ENCODE data around the gene SMAD5.

Gene SMAD5

DNA sequence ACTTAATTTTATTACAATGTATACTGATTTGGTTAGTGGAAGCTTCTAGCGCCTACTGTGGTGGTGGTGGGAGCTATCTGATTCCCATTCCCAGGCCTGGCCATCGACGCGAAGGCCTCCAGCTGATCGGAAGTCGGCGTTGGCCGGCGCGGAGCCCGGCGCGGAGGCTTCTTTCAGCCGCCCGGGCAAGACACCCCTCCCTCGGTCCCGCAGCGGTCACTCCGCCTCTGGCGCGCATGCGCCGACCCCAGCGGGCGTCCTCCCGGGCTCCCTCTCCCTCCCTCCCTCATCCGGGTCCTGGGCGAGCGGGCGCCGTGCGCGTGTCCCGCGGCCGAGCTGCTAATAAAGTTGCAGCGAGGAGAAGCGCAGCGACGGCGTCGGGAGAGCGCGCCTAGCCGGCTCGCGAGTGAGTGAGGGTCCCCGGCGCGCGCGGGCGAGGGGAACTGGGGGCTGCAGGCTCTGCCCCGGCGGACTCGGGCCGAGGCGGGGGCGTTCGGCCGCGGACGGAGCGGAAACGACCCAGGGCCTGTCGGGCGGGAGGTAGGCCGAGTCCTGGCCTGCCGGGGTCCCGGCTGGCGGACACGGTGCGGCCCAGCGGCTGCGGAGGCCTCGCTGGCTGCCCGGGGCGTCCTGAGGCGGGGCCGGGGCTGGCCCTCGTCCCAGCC is at the start of gene SMAD5:
Gene SMAD5, plus strand, starts transcription at position 289 of the 665 bp plus-strand sequence. CDS start 20,916 bp downstream, outside the sequence.
- H3K4me1 ChIP-seq (ENCODE audit: control insufficient read depth in 1 of 2, insufficient read depth in 2 of 2, low read length in 2 of 2) = peaks cover 8 to 21% of the 10 kb centered on the region in 2 donors
- H3K4me3 ChIP-seq (ENCODE audit: low read depth in 1 of 2, low read length in 2 of 2) = peak within 1 kb of the TSS; percentile 90 to 96
- no peaks in the 10 kb centered on the region for H3K27me3 ChIP-seq (ENCODE audit: low read depth, low read length)
- H3K9me3 ChIP-seq (ENCODE audit: control insufficient read depth in 1 of 2, low read length in 2 of 2) = no peaks in the 10 kb centered on the region
- H3K27ac ChIP-seq (ENCODE audit: low read length) = peak within 1 kb of the TSS; percentile 81
- peaks cover 0 to 6% of the 10 kb centered on the region in 2 donors for H3K36me3 ChIP-seq (ENCODE audit: control insufficient read depth in 1 of 2, insufficient read depth in 2 of 2, low read length in 2 of 2)

DNA sequence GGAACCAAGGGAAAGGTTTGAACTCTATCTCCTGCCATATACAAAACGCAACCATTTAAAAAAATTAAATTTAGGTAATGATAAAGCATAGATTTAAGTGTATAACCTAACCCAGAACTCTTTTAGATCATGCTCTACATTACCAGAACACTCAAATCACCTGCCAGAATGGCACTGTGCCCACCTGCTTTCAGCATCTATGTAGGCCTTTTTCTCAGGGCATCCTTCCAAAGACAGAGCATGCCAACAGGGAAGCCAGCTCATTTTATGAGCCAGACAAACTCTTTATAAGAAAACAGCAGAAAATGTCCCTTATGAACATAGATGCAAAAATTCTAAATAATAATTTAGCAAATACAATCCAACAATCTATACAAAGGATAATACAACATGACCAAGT is 47.9 kb upstream of the SMAD5 start:
- H3K36me3 ChIP-seq (ENCODE audit: control insufficient read depth in 1 of 2, insufficient read depth in 2 of 2, low read length in 2 of 2) = no peaks in the 10 kb centered on the region
- no peaks in the 10 kb centered on the region for H3K9me3 ChIP-seq (ENCODE audit: control insufficient read depth in 1 of 2, low read length in 2 of 2)
- H3K27me3 ChIP-seq (ENCODE audit: low read depth, low read length) = no peaks in the 10 kb centered on the region
- H3K4me1 ChIP-seq (ENCODE audit: control insufficient read depth in 1 of 2, insufficient read depth in 2 of 2, low read length in 2 of 2) = peaks cover 13 to 23% of the 10 kb centered on the region in 2 donors
- H3K27ac ChIP-seq (ENCODE audit: low read length) = no peak overlapping the region
- no peak overlapping the region for H3K4me3 ChIP-seq (ENCODE audit: low read depth in 1 of 2, low read length in 2 of 2)

DNA sequence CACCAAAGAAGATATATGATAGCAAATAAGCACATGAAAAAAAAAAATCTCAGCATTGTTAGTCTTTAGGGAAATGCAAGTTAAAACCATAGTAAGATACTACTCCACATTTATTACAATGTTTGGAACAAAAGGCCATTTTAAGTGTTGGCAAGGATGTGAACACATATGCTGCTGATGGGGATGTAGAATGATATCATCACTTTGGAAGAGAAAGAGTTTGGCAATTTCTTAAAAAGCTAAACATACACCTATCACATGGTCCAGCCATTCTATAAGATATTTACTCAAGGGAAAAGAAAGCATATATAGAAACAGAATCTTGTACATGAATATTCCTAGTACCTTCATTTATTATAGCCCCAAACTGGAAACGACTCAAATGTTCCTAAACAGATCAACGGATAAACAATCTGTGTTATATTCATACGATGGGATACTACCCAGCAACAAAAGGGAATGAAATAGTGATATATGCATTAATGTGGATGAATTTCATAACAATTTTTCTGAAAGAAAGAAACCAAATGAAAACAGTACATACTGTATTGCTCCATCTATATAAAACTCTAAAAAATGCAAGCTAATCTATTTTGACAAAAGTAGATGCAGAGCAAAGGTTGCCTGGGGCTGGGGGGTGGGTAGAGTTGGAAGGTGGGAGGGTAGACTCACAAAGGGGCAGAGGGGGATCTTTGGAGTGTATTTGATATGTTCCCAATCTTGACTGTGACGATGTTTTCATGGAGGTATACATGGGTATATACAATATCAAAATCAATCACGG is 45.7 kb upstream of the SMAD5 start:
- Histone ChIP-seq H3K4me3 (ENCODE audit: low read depth in 1 of 2, low read length in 2 of 2) (no peak overlapping the region), H3K27me3 (ENCODE audit: low read depth, low read length) (no peaks in the 10 kb centered on the region), H3K36me3 (ENCODE audit: control insufficient read depth in 1 of 2, insufficient read depth in 2 of 2, low read length in 2 of 2) (no peaks in the 10 kb centered on the region), H3K4me1 (ENCODE audit: control insufficient read depth in 1 of 2, insufficient read depth in 2 of 2, low read length in 2 of 2) (peaks cover 10 to 16% of the 10 kb centered on the region in 2 donors), H3K9me3 (ENCODE audit: control insufficient read depth in 1 of 2, low read length in 2 of 2) (no peaks in the 10 kb centered on the region), H3K27ac (ENCODE audit: low read length) (no peak overlapping the region)

DNA sequence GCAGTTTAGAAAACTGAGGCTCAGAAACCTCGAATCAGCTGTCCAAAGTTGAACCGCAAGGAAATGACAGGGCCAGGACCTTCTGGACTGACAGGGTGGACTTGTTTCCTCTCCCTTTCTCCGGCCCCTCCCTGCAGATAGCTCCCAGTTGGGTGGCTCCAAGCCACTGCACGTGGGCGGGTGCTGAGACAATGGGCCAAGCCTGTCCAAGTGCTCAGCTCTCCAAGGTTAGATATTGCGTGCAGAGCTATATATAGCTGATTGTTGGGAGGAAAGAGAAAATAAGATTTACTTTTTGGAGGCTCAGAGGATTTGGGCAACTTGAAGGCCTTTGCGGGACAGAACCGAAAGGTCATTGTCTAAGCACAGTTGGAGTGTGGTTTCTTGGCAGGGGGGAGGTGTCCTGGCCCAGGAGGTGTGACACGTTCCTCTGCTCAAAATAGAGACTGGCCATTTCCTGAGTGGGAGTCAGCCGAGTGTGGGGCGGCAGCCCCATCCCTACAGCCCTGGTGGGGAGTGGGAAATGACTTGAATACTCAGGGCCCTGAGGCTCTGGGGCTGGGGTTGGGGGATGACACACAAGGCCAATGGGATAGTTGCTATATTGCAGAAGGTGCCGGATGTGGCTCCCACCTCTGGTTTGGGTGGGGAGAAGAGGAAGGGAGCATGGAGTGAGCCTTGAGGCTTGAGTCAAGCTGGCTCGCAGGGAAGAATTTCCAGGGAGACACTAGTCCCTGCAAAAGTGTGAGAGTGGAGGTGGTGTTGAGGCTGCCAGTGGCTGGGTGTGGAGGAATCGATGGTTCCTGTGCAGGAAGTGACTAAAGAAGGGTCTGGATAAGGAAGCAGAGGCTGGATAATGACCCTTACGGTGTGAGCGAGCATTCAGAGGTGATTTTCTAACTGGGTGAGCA is 44.4 kb upstream of the SMAD5 start:
- H3K4me3 ChIP-seq (ENCODE audit: low read depth in 1 of 2, low read length in 2 of 2) = no peak overlapping the region
- no peaks in the 10 kb centered on the region for H3K9me3 ChIP-seq (ENCODE audit: control insufficient read depth in 1 of 2, low read length in 2 of 2)
- peak overlapping the region; percentile 24 for H3K27ac ChIP-seq (ENCODE audit: low read length)
- peaks cover 7 to 12% of the 10 kb centered on the region in 2 donors for H3K4me1 ChIP-seq (ENCODE audit: control insufficient read depth in 1 of 2, insufficient read depth in 2 of 2, low read length in 2 of 2)
- no peaks in the 10 kb centered on the region for H3K27me3 ChIP-seq (ENCODE audit: low read depth, low read length)
- no peaks in the 10 kb centered on the region for H3K36me3 ChIP-seq (ENCODE audit: control insufficient read depth in 1 of 2, insufficient read depth in 2 of 2, low read length in 2 of 2)

DNA sequence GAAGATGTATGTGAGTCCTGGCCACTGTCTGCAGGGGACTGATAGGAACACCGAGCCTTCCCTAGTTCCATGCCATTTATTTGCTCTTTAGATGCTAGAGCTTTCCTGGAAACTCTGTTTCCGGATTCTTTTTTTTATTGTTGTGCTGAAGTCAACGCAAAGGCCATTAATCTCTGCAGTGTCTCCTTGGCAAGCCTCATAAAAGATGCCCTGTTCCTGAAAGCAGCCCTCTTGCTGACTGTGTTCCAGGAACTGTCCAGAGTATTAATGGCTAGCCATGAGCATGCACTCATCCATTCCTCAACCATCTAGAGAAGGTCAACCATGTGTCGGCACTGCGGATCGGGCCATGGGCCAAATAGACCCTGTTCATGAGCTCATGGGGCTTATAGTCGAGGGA is 42.9 kb upstream of the SMAD5 start:
- H3K4me3 ChIP-seq (ENCODE audit: low read depth in 1 of 2, low read length in 2 of 2) = no peak overlapping the region
- peaks cover 7 to 12% of the 10 kb centered on the region in 2 donors for H3K4me1 ChIP-seq (ENCODE audit: control insufficient read depth in 1 of 2, insufficient read depth in 2 of 2, low read length in 2 of 2)
- H3K27ac ChIP-seq (ENCODE audit: low read length) = peak overlapping the region; percentile 65
- no peaks in the 10 kb centered on the region for H3K27me3 ChIP-seq (ENCODE audit: low read depth, low read length)
- H3K9me3 ChIP-seq (ENCODE audit: control insufficient read depth in 1 of 2, low read length in 2 of 2) = no peaks in the 10 kb centered on the region
- H3K36me3 ChIP-seq (ENCODE audit: control insufficient read depth in 1 of 2, insufficient read depth in 2 of 2, low read length in 2 of 2) = no peaks in the 10 kb centered on the region

DNA sequence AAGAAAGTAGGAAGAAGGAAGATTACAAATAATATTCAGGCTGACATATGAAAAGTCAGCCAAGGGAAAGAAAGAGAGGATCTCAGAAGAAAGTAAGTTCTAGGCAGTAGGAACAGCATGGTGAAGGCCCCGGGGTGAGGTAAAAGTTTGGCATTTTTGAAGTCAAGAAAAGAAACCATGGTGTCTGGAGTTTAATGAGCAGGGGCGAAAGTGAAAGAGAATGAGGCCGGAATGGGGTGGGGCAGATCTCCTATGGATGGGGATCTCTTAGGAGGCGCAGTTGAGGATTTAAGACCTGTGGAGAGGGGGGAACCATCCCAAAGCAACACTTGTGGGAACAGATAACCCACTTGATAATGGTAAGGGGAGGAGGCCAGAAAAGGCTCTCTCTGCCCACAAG is 42.3 kb upstream of the SMAD5 start:
- H3K27ac ChIP-seq (ENCODE audit: low read length) = peak overlapping the region; percentile 65

DNA sequence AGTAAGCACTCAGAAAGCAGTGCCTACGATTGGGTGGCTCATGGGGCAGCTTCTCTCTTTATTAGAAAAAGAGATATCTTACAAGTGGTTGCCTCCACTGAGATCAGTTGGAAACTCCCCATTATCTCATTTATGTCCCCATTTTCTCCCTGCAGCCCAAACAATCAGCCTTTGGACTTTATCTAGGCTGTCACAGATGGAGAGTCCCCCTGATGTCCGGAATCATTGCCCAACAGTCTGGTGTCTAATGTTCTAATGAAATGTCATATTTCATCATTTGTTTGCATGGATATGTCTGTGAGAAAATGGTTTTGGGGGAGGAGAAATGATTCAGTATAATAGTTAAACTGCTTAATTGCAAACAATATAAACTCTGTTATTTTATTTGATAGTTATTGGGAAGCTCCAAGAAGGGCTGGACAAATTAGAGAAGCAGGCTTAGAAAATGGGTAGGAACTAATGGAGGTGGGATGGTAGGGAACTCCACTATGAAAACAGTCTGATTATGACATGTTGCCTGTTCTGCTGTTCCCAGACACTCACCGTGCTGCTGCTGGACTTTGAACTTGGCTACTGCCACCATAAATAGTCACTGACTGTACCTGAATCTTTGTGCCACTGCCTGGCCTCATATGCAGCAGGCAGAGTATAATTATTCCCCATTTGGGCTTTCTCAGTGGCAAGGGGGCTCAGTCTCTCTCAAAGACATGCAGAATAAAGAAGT is 38.3 kb upstream of the SMAD5 start:
- Histone ChIP-seq H3K4me1 (ENCODE audit: control insufficient read depth in 1 of 2, insufficient read depth in 2 of 2, low read length in 2 of 2) (peaks cover 0 to 5% of the 10 kb centered on the region in 2 donors), H3K27ac (ENCODE audit: low read length) (no peak overlapping the region), H3K4me3 (ENCODE audit: low read depth in 1 of 2, low read length in 2 of 2) (no peak overlapping the region), H3K36me3 (ENCODE audit: control insufficient read depth in 1 of 2, insufficient read depth in 2 of 2, low read length in 2 of 2) (no peaks in the 10 kb centered on the region), H3K27me3 (ENCODE audit: low read depth, low read length) (peaks cover 3% of the 10 kb centered on the region), H3K9me3 (ENCODE audit: control insufficient read depth in 1 of 2, low read length in 2 of 2) (no peaks in the 10 kb centered on the region)

More for the DNA sequence above, 42.3 kb upstream of the SMAD5 start:
- Histone ChIP-seq H3K9me3 (ENCODE audit: control insufficient read depth in 1 of 2, low read length in 2 of 2) (no peaks in the 10 kb centered on the region), H3K36me3 (ENCODE audit: control insufficient read depth in 1 of 2, insufficient read depth in 2 of 2, low read length in 2 of 2) (no peaks in the 10 kb centered on the region), H3K4me1 (ENCODE audit: control insufficient read depth in 1 of 2, insufficient read depth in 2 of 2, low read length in 2 of 2) (peaks cover 7 to 12% of the 10 kb centered on the region in 2 donors), H3K27me3 (ENCODE audit: low read depth, low read length) (no peaks in the 10 kb centered on the region), H3K4me3 (ENCODE audit: low read depth in 1 of 2, low read length in 2 of 2) (no peak overlapping the region)

DNA sequence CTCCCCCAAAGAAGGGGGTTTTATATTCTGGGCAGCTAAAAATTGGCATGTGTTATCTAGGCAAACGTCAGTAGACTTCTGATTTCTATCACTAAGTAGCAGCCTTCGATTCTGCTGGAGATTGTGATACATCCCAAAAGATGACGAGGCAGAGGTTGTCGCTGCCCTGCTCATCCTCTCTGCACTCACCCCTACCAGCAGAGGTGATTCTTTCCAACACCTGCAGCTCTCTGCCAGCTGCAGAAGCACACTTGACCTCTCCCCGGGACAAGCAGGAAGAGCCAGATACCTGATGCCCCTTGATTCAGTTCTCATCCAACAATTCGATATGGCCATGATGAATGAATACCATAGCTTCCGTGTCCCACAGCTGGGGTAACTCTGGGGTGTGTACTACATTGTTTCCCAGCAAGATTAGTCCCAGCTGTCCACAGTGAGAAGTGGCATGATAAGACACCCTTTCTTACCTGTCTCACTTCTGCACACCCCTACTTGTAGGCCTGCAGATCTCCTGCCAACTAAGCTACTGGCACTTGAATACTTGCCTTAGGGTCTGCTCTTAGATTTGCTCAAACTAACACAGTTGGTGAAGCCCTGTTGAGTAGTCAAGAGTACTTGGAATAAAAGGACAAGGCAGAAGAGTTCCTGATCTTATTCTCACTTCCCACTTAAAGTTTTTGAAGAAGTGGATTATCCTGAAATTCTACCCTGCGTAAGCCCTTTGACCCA is 37.6 kb upstream of the SMAD5 start:
- H3K4me1 ChIP-seq (ENCODE audit: control insufficient read depth in 1 of 2, insufficient read depth in 2 of 2, low read length in 2 of 2) = no peaks in the 10 kb centered on the region
- no peaks in the 10 kb centered on the region for H3K9me3 ChIP-seq (ENCODE audit: control insufficient read depth in 1 of 2, low read length in 2 of 2)
- peaks cover 3% of the 10 kb centered on the region for H3K27me3 ChIP-seq (ENCODE audit: low read depth, low read length)
- no peak overlapping the region for H3K27ac ChIP-seq (ENCODE audit: low read length)
- no peak overlapping the region for H3K4me3 ChIP-seq (ENCODE audit: low read depth in 1 of 2, low read length in 2 of 2)
- no peaks in the 10 kb centered on the region for H3K36me3 ChIP-seq (ENCODE audit: control insufficient read depth in 1 of 2, insufficient read depth in 2 of 2, low read length in 2 of 2)

DNA sequence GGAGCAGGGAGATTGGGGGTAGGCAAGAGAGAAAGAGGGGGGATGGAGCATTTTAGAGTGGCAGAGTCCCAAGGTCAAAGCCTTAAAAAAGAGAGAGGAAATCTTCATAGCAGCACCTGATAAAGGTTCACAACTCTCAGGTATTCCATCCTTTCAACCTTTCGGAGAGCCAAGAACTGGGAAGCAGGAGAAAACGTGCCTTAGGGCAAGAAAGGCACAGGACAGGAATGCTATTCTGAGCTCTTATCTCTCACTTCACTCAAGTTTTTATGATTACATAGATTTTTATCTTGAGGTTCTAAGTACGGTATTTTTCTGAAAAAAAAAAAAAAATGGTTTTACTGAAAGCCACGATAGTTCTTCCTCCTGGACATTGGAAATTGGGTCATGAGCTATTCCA is 34.5 kb upstream of the SMAD5 start:
- Histone ChIP-seq H3K27ac (ENCODE audit: low read length) (no peak overlapping the region), H3K9me3 (ENCODE audit: control insufficient read depth in 1 of 2, low read length in 2 of 2) (no peaks in the 10 kb centered on the region), H3K27me3 (ENCODE audit: low read depth, low read length) (peaks cover 3% of the 10 kb centered on the region), H3K4me3 (ENCODE audit: low read depth in 1 of 2, low read length in 2 of 2) (no peak overlapping the region), H3K4me1 (ENCODE audit: control insufficient read depth in 1 of 2, insufficient read depth in 2 of 2, low read length in 2 of 2) (no peaks in the 10 kb centered on the region), H3K36me3 (ENCODE audit: control insufficient read depth in 1 of 2, insufficient read depth in 2 of 2, low read length in 2 of 2) (no peaks in the 10 kb centered on the region)

DNA sequence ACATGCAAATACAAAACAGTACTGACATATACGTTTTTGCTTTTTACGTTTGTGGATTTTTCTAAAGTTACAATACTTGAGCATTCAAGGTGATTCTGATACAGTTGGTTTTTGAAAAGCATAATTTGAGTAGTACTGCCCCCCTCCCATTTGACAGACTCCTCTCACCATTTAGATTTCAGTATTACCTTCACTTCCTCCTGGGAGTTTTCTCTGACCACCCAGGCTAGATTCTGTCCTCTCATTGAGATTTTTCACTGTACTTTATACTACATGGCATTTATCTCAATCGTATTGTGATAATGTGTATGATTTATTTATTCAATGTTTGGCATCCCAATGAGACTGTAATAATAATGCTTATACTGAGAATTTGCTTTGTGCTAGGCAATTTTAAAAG is 32.8 kb upstream of the SMAD5 start:
- Histone ChIP-seq H3K27ac (ENCODE audit: low read length) (no peak overlapping the region), H3K36me3 (ENCODE audit: control insufficient read depth in 1 of 2, insufficient read depth in 2 of 2, low read length in 2 of 2) (no peaks in the 10 kb centered on the region), H3K4me3 (ENCODE audit: low read depth in 1 of 2, low read length in 2 of 2) (no peak overlapping the region), H3K27me3 (ENCODE audit: low read depth, low read length) (peaks cover 3% of the 10 kb centered on the region), H3K9me3 (ENCODE audit: control insufficient read depth in 1 of 2, low read length in 2 of 2) (no peaks in the 10 kb centered on the region), H3K4me1 (ENCODE audit: control insufficient read depth in 1 of 2, insufficient read depth in 2 of 2, low read length in 2 of 2) (no peaks in the 10 kb centered on the region)
